ENCODE measurements around the gene SPAG4.

DNA sequence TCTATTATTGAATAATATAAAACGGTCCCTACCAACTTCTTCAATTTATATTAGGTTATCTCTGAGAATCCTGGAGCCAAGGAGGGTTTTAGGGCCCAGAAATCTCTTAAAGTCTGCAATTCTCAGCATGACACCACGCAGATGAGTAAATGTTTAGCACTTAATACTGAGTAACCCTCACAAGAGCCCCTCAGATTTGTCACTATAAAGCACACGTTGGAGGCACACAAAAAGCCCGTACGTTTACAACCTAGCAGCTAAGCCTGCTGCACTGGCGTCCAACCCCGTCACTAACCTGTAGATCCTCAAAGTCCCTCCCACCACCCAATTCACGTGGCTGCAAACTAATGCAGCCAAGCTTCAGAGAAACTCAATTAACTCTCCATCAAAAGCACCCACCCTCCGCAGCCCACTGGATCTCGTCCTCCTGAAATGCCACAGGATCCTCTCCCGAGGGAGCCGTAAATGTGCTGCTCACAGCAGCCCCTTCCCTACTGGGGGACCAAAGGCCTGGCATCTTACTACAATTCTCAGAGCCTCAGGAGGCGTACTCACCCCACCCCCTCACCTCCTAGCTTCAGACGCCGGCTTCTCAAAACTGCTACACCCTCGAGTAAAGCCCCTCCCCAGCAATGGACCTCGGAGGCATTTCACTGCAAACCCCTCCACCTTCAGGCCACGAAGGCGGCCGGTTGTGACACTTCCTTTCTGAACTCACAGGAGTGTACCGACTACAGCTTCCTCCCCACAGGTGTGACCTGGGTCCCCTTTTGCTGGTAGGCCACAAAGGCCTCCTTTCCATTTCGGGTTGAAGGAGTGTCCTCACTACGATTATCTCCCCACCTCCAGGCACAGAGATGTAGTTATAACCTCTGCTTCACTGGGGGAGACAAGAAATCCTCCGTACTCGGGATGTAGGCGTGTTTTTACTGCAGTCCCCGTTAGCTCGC, 48.2 kb downstream of the SPAG4 start:
- TF ChIP-seq, protein P1, sequence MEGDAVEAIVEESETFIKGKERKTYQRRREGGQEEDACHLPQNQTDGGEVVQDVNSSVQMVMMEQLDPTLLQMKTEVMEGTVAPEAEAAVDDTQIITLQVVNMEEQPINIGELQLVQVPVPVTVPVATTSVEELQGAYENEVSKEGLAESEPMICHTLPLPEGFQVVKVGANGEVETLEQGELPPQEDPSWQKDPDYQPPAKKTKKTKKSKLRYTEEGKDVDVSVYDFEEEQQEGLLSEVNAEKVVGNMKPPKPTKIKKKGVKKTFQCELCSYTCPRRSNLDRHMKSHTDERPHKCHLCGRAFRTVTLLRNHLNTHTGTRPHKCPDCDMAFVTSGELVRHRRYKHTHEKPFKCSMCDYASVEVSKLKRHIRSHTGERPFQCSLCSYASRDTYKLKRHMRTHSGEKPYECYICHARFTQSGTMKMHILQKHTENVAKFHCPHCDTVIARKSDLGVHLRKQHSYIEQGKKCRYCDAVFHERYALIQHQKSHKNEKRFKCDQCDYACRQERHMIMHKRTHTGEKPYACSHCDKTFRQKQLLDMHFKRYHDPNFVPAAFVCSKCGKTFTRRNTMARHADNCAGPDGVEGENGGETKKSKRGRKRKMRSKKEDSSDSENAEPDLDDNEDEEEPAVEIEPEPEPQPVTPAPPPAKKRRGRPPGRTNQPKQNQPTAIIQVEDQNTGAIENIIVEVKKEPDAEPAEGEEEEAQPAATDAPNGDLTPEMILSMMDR (IDR thresholded peaks at IDR 0.05): no peak
- TF ChIP-seq POLR2AphosphoS5 (IDR thresholded peaks at IDR 0.05): no peak
- no peak for TF ChIP-seq POLR2A (IDR thresholded peaks at IDR 0.05)
